GM18868 (cell line): ENCODE data around the gene RSPH9.

Experiments
- ATAC-seq: cut with Tn5 transposase; IDR thresholded peaks from one replicate; pipeline ENCODE4 v1.9.1; 2021; ENCODE audit warnings: mild to moderate bottlenecking, moderate library complexity; ENCODE audit not compliant: unreplicated experiment

Gene RSPH9

GRCh38 chr6:43707767-43708166 lies 62.9 kb downstream of the RSPH9 start:
- no peak for ATAC-seq

GRCh38 chr6:43708860-43709653 lies 64.2 kb downstream of the RSPH9 start:
- no peak for ATAC-seq

GRCh38 chr6:43709654-43710303 lies 64.9 kb downstream of the RSPH9 start:
- no peak for ATAC-seq

- no peak for ATAC-seq
Measured at GRCh38 chr6:43710576-43710975, 65.7 kb downstream of the RSPH9 start.

GRCh38 chr6:43712579-43712978 lies 67.7 kb downstream of the RSPH9 start:
- ATAC-seq: no peak

GRCh38 chr6:43713643-43714310 lies 68.9 kb downstream of the RSPH9 start:
- ATAC-seq: no peak

- ATAC-seq: peak; percentile 22
Measured at GRCh38 chr6:43714311-43715055, 69.6 kb downstream of the RSPH9 start.

GRCh38 chr6:43715056-43715788 lies 70.4 kb downstream of the RSPH9 start:
- peak; percentile 87 for ATAC-seq

GRCh38 chr6:43716099-43716498 lies 71.3 kb downstream of the RSPH9 start:
- no peak for ATAC-seq

GRCh38 chr6:43717389-43717788 lies 72.6 kb downstream of the RSPH9 start:
- no peak for ATAC-seq

GRCh38 chr6:43717822-43718221 lies 73.0 kb downstream of the RSPH9 start:
- no peak for ATAC-seq

GRCh38 chr6:43718387-43719105 lies 73.7 kb downstream of the RSPH9 start:
- no peak for ATAC-seq

GRCh38 chr6:43719511-43719910 lies 74.7 kb downstream of the RSPH9 start:
- ATAC-seq: no peak

- no peak for ATAC-seq
Measured at GRCh38 chr6:43720999-43721398, 76.2 kb downstream of the RSPH9 start.
